ENCODE measurements around the gene LRP1B. TPM values are rescaled to one million over a fixed set of nuclear protein-coding genes. Genes with fewer than 3 reads are reported as not detected.
"Not testable (repeated sequence)": the region's sequence is repeated elsewhere in the genome, so short reads cannot be mapped to it uniquely, and the experiment has no call there.

LRP1B gene
- total RNA-seq, 1 donor from 2014 or later = 71.4 TPM

GRCh38 chr2:140600116-140600515, 1530.7 kb downstream of the LRP1B start:
- no peak for DNase-seq

DNA sequence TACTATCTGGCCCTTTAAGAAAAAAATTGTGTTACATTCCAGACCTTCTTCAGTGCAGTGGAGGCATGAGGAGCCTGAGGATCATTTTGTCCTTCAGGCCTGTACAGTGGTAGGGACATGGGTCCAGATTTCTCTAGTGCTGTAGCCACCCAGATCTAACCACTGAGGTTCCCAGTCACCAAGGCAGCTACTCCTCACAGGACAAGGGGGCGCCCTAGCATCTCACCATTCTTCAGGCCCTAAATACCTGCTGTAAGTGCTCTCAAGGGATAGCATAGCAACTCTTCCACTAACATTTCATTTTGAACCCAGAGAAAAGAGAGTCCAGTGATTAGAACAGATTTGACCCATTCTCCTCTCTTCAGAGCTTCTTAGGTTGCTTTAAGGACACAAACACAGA, 1533.0 kb downstream of the LRP1B start:
- no peak for DNase-seq

GRCh38 chr2:140597205-140597604, 1533.6 kb downstream of the LRP1B start:
- DNase-seq = no peak

DNA sequence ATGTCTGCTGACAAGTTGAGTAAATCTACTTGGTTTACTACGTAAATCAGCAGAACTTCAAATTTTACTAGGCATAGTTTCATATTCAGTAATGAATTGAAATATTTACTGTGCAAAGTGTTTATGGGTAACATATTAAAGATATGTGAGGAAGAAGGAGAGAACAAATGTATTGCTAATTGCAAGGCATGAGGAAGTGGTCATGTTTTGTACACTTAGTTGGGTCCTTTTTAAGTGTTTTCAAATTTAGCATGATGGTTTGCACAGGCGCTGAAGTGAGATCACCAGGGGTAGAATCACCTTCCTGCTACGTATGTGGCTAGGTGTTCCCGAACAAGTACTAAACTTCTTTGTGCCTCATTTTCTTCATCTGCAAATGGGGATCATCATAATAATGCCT, 1534.4 kb downstream of the LRP1B start:
- no peak for DNase-seq

GRCh38 chr2:140595107-140595506, 1535.7 kb downstream of the LRP1B start:
- no peak for DNase-seq

GRCh38 chr2:140593132-140593531, 1537.7 kb downstream of the LRP1B start:
- DNase-seq = no peak

DNA sequence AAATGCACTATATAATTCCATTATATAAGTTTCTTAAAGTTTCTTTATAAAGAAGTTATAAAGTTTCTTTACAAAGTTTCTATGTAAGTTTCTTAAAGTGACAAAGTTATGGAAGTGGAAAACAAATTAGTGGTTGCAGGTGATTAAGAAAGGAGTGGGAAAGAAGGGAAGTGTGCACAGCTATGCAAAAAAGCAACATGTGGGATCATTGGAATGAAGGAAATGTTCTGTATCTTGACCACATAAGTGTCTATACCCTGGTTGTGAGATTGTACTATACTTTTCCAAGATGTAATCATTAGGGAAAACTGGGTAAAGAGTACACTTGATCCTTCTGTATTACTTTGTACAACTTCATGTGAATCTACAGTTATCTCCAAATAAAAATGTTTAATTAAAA, 1541.1 kb downstream of the LRP1B start:
- no peak for DNase-seq

GRCh38 chr2:140589273-140589672, 1541.5 kb downstream of the LRP1B start:
- no peak for DNase-seq

DNA sequence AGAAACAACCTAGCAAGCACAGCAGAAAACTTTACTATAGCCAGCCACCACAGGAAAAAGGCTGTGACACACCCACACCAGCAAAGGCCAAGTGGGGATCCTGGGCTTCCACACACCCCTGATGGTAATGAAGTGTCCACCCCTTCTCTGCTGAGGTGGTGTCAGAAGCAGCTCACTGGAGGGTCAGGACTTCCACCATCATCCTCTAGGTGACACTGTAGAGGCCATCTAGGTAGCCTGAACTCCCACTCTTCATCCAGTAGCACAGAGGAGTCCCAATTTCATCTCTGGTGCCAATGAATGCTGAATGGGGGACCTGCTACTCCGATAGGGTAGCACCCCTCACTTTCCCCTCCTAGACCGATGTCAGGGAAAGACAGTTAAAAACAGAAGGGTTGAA, 1544.4 kb downstream of the LRP1B start:
- DNase-seq = no peak

GRCh38 chr2:140585016-140585415, 1545.8 kb downstream of the LRP1B start:
- DNase-seq = no peak

- DNase-seq = no peak
These were observed 1546.3 kb downstream of the LRP1B start for GRCh38 chr2:140584471-140584870.

- no peak for DNase-seq
These were observed 1550.2 kb downstream of the LRP1B start for GRCh38 chr2:140580532-140581151.

- no peak for DNase-seq
These were observed 1553.4 kb downstream of the LRP1B start for GRCh38 chr2:140577453-140577852.

DNA sequence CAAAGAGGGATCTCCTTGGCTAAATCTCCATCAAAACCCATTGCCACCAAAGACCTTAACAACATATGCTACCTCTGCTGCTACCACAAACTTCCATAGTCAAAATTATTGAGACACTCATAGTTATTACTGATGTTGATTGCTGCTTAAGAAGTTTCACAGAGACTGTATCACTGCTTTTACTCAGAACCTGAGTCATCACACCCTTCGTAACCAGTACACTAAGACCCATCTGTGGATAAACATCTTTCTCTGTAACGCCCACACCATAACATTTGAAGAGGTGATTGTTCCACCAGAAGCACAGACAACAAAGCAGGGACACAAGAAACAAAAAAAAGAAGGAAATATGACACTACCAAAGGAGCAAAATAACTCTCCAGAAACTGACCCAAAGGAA, 1563.1 kb downstream of the LRP1B start:
- no peak for DNase-seq

GRCh38 chr2:140565756-140566155, 1565.1 kb downstream of the LRP1B start:
- no peak for DNase-seq

- no peak for DNase-seq
These were observed 1575.1 kb downstream of the LRP1B start for GRCh38 chr2:140555701-140556100.

DNA sequence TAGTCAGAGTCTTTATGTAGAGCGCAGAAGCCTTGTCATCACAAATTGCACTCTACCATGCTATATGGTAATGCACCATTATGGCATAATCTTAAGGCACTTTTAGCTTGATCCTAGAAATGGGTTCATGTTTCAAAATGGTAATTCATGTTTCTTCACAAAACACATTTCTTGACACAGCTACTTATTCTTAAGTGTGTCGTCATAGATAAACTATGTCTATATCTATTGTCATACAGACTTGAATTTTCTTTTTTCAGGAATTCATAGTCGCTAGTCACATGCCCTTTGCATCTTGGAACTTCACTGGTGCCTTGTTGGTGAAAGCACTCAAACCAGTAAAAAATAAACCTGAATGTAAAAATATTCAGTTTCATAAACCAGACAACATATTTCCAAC, 1578.2 kb downstream of the LRP1B start:
- no peak for DNase-seq

DNA sequence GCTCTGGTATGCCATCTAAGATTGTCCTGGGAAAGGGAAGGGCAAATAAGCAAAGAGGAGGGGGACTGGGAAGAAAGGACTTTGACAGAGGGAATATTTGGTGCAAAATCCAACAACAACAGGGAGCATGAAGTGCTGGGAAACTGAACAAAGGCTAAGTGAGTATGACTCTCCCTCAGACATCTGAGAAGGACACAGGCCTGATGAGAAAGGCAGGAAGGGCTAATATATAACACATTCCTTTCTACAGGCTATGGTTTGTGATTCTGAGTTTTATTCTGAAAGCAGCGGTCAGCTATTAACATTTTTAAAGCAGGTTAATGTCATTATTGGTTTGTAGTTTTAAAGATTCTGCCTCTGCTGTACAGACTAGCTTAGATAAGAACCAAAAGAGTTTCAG, 1579.5 kb downstream of the LRP1B start:
- no peak for DNase-seq

- DNase-seq = no peak
These were observed 1580.0 kb downstream of the LRP1B start for GRCh38 chr2:140550821-140551220.

DNA sequence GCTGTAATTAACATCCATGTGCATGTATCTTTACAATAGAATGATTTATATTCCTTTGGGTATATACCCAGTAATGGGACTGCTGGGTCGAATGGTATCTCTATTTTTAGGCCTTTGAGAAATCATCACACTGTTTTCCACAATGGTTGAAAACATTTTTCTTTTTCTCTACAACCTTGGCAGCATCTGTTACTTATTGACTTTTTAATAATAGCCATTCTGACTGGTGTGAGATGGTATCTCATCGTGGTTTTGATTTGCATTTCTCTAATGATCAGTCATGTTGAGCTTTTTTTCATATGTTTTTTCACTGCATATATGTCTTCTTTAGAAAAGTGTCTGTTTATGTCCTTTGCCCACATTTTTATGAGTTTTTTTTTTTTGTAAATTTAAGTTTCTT, 1586.0 kb downstream of the LRP1B start:
- not testable (repeated sequence) for DNase-seq

- no peak for DNase-seq
These were observed 1588.2 kb downstream of the LRP1B start for GRCh38 chr2:140542627-140543026.

GRCh38 chr2:140539242-140539875, 1591.5 kb downstream of the LRP1B start:
- DNase-seq = no peak

DNA sequence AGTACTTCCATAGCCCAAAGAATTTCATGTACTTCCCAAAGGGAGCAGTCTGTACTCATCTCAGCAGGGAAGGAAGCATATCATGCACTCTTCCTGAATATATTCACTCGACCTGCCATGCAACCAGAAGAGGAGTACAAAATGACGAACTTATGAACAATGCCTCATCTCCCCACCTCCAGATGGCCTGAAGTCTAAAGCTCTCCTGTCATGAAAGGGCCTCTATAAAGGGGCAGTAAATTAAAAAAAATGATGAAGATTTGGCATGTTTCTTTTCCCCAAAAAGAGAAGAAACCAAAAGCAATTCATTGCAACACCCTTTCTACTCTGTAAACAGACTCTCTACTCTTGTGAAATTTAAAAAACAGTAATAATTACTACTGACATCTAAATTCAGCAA, 1601.1 kb downstream of the LRP1B start:
- DNase-seq = no peak

GRCh38 chr2:140528982-140529381, 1601.8 kb downstream of the LRP1B start:
- no peak for DNase-seq

DNA sequence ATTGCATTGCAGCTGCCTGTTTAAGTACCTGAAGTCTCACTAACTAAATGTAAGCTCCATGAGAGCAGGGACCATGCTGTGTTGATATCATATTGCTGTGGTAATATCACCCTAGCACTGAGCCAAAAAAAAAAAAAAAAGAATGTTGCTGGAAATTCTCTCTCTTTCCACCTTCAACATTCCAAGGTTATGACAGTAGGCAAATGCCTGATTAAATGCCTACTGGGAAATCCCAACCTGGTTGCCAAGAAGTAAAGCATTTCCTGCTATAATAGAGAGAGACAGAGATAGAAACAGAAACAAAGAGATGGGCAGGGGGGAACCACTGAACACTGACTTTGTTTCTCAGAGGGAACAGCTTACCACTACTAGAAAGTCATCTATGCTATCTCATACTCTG, 1604.2 kb downstream of the LRP1B start:
- DNase-seq = no peak

All from occipital lobe (tissue), 2 donors.